AG09309 (cell line): ENCODE measurements around the gene VSIG10.
A peak's percentile ranks its signal among the peaks of the same experiment; 100 is the strongest.
"Not testable (repeated sequence)": the region's sequence is repeated elsewhere in the genome, so short reads cannot be mapped to it uniquely, and the experiment has no call there.

Experiments
- DNase-seq: peaks from one replicate; pipeline ENCODE4 v3.0.0-alpha.2; 2010; ENCODE audit warnings: low read depth
- H3K4me3 ChIP-seq: 2 replicates; pipeline ENCODE4 v1.5.1; 2011; ENCODE audit warnings: mild to moderate bottlenecking, low read depth, low read length, moderate library complexity; ENCODE audit not compliant: control insufficient read depth
- CTCF ChIP-seq: IDR thresholded peaks from 2 replicates; pipeline ENCODE4 v1.5.1; 2011; ENCODE audit warnings: mild to moderate bottlenecking, low read depth, low read length, inconsistent platforms; ENCODE audit not compliant: insufficient read depth, control insufficient read depth; ENCODE audit errors: missing control alignments

Gene VSIG10

GRCh38 chr12:118144499-118144898 is 40.7 kb upstream of the VSIG10 start:
- no peak overlapping the region for H3K4me3 ChIP-seq
- TF ChIP-seq CTCF = no peak
- no peak for DNase-seq

- DNase-seq = no peak
- H3K4me3 ChIP-seq = no peak overlapping the region
- TF ChIP-seq CTCF = no peak
These were observed 37.0 kb upstream of the VSIG10 start for GRCh38 chr12:118140825-118141224.

- TF ChIP-seq CTCF = no peak
- peak overlapping the region; percentile 87 for H3K4me3 ChIP-seq
- no peak for DNase-seq
These were observed 33.4 kb upstream of the VSIG10 start for GRCh38 chr12:118137148-118137678.

- DNase-seq = no peak
- peak overlapping the region; percentile 87 for H3K4me3 ChIP-seq
- no peak for TF ChIP-seq CTCF
These were observed 32.8 kb upstream of the VSIG10 start for GRCh38 chr12:118136559-118137003.

GRCh38 chr12:118135788-118136558 is 32.2 kb upstream of the VSIG10 start, which contains the start of gene PEBP1:
TSS of gene PEBP1 (plus strand) at chr12:118136124. CDS start at chr12:118136210, 86 bp downstream.
- TF ChIP-seq CTCF = no peak
- peak within 1 kb of the TSS; percentile 87 for H3K4me3 ChIP-seq
- peak; percentile 51 for DNase-seq

- H3K4me3 ChIP-seq, DNase-seq: not testable (repeated sequence)
These were observed 25.6 kb upstream of the VSIG10 start for GRCh38 chr12:118129436-118129835.

GRCh38 chr12:118127867-118128266 is 24.1 kb upstream of the VSIG10 start:
- H3K4me3 ChIP-seq = no peak overlapping the region
- no peak for TF ChIP-seq CTCF
- DNase-seq = no peak
